ENCODE data around the gene PHF19.

DNA sequence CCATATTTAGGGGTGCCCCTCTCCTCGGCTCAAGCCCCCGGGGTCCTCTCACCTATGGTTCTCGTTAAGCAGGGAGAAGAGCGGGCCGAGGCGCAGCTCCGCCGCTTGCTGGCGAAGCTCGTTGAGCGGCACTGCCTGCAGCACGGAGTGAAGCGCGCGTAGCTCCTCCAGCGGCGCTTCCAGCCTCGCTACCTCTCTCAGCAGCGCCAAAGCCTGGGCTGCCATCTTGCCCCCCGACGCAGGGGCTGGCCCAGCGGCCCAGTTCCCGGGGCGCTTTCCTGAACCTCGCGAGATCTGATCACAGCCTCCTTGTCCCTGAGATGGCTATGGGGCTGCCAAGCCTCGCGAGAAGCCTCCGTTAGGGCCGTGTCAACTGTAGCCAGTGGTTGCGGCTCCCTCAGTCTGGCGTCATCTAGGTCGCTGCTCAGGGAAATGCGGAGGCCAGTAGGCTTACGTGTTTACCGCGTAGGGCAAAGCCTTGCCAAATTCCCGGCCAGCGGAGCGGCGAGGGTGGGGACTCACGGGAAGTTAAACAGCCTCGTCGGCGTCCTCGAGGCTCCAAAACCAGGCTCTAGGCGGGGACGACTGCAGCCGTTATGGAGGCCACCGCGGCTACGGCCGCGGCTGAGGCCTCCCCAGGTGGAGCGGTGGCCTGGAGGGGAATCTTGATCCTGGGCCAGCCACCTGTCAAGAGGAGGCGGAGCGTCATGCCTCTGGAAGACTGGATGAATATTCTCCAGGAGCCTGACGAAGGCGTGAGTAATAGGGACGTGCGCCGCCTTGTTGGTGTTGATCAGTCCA lies 34.1 kb downstream of the PHF19 start, which contains the start of gene PSMD5:
- TF ChIP-seq, protein P1, sequence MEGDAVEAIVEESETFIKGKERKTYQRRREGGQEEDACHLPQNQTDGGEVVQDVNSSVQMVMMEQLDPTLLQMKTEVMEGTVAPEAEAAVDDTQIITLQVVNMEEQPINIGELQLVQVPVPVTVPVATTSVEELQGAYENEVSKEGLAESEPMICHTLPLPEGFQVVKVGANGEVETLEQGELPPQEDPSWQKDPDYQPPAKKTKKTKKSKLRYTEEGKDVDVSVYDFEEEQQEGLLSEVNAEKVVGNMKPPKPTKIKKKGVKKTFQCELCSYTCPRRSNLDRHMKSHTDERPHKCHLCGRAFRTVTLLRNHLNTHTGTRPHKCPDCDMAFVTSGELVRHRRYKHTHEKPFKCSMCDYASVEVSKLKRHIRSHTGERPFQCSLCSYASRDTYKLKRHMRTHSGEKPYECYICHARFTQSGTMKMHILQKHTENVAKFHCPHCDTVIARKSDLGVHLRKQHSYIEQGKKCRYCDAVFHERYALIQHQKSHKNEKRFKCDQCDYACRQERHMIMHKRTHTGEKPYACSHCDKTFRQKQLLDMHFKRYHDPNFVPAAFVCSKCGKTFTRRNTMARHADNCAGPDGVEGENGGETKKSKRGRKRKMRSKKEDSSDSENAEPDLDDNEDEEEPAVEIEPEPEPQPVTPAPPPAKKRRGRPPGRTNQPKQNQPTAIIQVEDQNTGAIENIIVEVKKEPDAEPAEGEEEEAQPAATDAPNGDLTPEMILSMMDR (IDR thresholded peaks at IDR 0.05) = no peak
- TF ChIP-seq POLR2AphosphoS5 (IDR thresholded peaks at IDR 0.05) (peak; percentile 65 to 97 (median 77)), EP300 (IDR thresholded peaks at IDR 0.05) (no peak), POLR2A (IDR thresholded peaks at IDR 0.05) (peak; percentile 70 to 89)
